Gastroesophageal sphincter (tissue), 3 donors: ENCODE measurements around the gene CCT2.

Experiments
- EP300 ChIP-seq: sonication (generic); formaldehyde crosslinking; IDR thresholded peaks from one replicate; pipeline ENCODE4 v1.6.1; 2017; ENCODE audit warnings: antibody characterized with exemption, mild to moderate bottlenecking
- POLR2A ChIP-seq, 2 donors: fragments of 450-650 bp; IDR thresholded peaks; one replicate each; pipeline ENCODE4 v1.6.1; 2017; ENCODE audit warnings: antibody characterized with exemption in 2 of 2, mild to moderate bottlenecking in 2 of 2, moderate library complexity in 1 of 2
- TF ChIP-seq, protein P1 (sequence below), 4 experiments: fragments of 200-600 bp in 2 of 4; fragments of 450-650 bp in 2 of 4; sonication (generic) in 1 of 4; IDR thresholded peaks; one replicate each; pipeline ENCODE4 v1.5.1; 2017 to 2019; ENCODE audit warnings: antibody characterized with exemption in 4 of 4, mild to moderate bottlenecking in 2 of 4, moderate library complexity in 2 of 4

DNA sequence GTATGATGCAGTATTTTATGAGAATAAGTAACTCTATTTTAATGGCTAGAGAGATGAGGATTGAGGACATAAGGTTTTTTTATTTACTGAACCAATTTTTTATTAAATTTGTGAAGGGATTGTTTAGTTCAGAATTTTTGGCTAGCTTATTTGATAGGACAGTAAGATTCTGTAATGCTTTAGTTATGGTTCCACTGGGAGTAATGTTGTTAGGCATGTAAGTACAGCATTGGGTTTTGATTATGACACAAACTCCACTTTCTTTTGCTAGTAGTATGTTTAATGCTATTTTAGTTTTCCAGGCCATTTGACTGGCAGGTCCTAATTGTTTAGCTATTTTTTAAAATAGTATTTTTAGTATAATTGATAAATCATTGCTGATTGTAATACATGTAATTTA lies 59.3 kb downstream of the CCT2 start:
- TF ChIP-seq, protein P1, sequence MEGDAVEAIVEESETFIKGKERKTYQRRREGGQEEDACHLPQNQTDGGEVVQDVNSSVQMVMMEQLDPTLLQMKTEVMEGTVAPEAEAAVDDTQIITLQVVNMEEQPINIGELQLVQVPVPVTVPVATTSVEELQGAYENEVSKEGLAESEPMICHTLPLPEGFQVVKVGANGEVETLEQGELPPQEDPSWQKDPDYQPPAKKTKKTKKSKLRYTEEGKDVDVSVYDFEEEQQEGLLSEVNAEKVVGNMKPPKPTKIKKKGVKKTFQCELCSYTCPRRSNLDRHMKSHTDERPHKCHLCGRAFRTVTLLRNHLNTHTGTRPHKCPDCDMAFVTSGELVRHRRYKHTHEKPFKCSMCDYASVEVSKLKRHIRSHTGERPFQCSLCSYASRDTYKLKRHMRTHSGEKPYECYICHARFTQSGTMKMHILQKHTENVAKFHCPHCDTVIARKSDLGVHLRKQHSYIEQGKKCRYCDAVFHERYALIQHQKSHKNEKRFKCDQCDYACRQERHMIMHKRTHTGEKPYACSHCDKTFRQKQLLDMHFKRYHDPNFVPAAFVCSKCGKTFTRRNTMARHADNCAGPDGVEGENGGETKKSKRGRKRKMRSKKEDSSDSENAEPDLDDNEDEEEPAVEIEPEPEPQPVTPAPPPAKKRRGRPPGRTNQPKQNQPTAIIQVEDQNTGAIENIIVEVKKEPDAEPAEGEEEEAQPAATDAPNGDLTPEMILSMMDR (IDR thresholded peaks at IDR 0.05): no peak
- no peak for TF ChIP-seq POLR2A (IDR thresholded peaks at IDR 0.05)
- no peak for TF ChIP-seq EP300
